GM19099 (cell line): Measurements from ENCODE around the gene HTRA2.

Experiments
- POLR2A ChIP-seq: IDR thresholded peaks from 3 replicates; pipeline ENCODE4 v1.6.1; 2011; ENCODE audit warnings: low read depth; ENCODE audit not compliant: insufficient read length; ENCODE audit errors: extremely low read depth

Gene HTRA2

GRCh38 chr2:74540291-74540690, 10.6 kb downstream of the HTRA2 start:
- no peak for TF ChIP-seq POLR2A

- no peak for TF ChIP-seq POLR2A
Observed at GRCh38 chr2:74542978-74543377, 13.2 kb downstream of the HTRA2 start.

- no peak for TF ChIP-seq POLR2A
Observed at GRCh38 chr2:74544634-74545033, 14.9 kb downstream of the HTRA2 start.

- TF ChIP-seq POLR2A, result no peak
Observed at GRCh38 chr2:74546004-74546403, 16.3 kb downstream of the HTRA2 start.

GRCh38 chr2:74548285-74548899, 18.7 kb downstream of the HTRA2 start:
- no peak for TF ChIP-seq POLR2A

- peak; percentile 57 for TF ChIP-seq POLR2A
Observed at GRCh38 chr2:74548900-74549826, 19.4 kb downstream of the HTRA2 start.

- no peak for TF ChIP-seq POLR2A
Observed at GRCh38 chr2:74550231-74550630, 20.5 kb downstream of the HTRA2 start.

GRCh38 chr2:74551530-74551929, 21.8 kb downstream of the HTRA2 start:
- peak; percentile 13 for TF ChIP-seq POLR2A

- TF ChIP-seq POLR2A, result no peak
Observed at GRCh38 chr2:74551942-74552913, 22.5 kb downstream of the HTRA2 start.

- peak; percentile 37 for TF ChIP-seq POLR2A
Observed at GRCh38 chr2:74552914-74553811, 23.4 kb downstream of the HTRA2 start.

GRCh38 chr2:74553892-74554819, 24.4 kb downstream of the HTRA2 start, which contains the start of the genes DOK1 and LOXL3:
Gene DOK1 (plus strand): TSS chr2:74554720. CDS start chr2:74554755, 35 bp downstream.
Gene LOXL3 (minus strand): TSS chr2:74553942. CDS start chr2:74552634, 1,308 bp downstream.
- TF ChIP-seq POLR2A, result peak; percentile 67

- TF ChIP-seq POLR2A, result peak; percentile 26
Observed at GRCh38 chr2:74554820-74555531, 25.2 kb downstream of the HTRA2 start.
